GM19351 (cell line): Measurements from ENCODE around the gene PPM1B.
"Not testable (repeated sequence)": the region's sequence is repeated elsewhere in the genome, so short reads cannot be mapped to it uniquely, and the experiment has no call there.

Experiments used
- ATAC-seq: cut with Tn5 transposase; IDR thresholded peaks from one replicate; pipeline ENCODE4 v1.9.1; 2021; ENCODE audit warnings: mild to moderate bottlenecking, moderate library complexity; ENCODE audit not compliant: unreplicated experiment

The PPM1B gene

GRCh38 chr2:44155666-44156446 is 12.8 kb upstream of the PPM1B start:
- no peak for ATAC-seq

- no peak for ATAC-seq
These were observed 4.9 kb upstream of the PPM1B start for GRCh38 chr2:44163777-44164176.

GRCh38 chr2:44164617-44165016 is 4.1 kb upstream of the PPM1B start:
- ATAC-seq = no peak

DNA sequence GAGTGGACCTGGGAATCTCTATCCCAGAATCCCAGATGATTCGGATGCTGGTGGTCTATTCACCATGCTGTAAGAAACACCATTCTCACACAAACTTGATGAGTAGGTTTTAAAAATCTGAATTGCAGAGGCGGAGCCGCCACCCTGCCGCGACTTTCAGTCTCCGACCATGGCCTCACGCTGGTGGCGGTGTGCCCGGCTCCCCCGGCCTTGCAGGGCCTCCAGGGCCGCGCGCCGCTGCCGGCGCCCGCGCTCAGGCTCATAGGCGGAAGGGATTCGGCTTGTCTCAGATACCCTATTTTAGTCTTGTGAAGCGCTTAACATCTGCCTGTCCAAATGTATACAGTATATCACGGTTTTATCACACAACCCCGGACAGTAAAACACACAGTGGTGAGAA is 2.6 kb upstream of the PPM1B start:
- no peak for ATAC-seq

DNA sequence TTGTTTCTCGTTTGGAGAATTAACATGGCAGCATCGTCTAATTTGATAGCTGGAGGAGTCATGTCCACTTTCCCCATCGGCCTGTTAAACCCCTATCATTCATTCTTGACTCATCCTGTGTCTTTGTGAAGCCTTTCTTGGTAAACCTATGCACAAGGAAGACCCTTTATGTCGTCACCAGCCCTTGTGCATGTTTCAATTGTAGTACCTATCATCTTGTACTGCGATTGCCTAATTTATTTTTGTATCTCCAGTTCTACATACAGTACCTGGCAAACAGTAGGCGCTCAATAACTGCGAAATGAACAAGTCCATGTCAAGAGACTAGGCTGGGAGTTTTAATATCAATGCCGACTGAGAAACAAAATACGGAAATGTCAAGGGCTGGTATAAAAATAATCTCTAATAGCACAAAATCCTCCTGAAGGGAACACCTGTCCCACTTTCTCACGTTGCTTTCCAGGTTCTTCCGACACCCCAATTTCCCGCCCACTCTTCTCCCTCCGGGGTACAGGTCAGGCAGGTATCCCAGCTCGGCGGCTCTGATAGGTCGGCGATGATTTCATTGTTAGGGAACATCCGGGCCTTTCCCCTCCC is 1.3 kb upstream of the PPM1B start:
- ATAC-seq = no peak

DNA sequence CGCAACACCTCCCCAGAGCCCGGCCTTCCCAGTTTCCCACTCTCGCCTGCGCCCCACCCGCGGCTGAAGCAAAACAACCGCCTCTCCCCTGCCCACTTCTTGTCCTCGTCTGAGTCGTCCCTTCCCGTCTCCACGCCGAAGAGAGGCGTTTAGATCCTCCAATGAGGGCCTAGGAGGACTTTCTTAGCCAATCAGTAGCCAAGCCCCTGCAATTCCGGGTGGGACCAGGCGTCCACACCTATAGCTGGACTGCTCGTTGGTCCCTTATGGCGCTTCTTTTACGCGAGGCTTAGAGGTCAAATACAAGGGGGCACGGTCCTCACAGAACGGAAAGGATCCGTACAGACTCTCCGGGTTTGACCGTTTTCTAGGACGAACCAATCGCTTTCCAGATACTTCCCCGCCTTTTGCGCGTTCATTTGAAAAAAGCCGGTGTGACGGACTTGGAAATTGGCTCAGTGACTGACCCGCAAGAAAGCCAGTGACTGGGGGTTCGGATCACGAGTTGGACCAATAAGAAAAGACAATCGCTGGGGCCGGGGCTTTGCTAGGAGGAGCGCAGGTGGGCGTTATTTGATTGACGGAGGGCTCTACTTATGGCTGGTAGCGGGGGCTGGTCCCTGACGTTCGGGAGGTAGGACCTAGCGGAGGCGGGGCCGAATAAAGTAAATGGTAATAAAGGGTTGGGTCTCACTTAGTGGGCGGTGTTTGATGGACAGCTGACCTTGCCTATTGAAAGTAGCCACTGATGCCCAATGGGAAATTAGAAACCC is 581 bp upstream of the PPM1B start:
- ATAC-seq = peak; percentile 77

DNA sequence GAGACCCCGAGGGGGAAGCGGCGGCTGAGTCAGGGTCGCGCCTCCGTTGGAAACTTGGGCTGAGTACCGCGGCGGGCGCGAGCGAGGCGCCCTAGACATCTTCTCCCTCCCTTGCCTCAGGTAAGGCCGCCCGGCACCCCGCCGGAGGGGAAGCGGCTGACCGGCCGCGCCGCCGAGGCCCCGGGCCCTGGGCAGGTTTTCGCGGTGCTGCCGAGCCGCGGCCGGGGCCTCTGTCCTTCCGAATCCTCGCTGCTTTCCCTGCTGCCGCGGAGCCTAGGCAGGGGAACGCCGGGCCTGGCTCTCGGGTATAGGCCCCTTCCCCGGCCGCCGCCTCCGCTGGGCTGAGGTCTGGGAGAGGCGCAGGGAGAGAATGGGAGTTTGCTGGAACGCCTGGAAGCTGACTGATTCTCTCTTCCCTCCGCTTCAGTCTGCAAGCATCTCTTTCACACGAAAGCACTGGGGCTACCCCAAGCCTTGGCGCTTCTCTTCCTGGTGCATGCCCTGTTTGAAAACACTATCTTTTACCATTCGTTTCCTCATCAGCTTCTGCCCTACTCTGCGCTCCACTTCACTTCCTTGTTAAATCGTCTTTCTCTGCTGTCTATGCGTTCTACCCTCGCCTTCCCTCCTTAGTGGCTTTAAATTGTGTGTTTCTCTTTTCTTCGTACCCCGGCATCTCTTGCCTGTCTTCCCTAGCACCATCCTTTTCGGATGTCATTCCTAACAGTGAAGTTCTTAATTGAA is 652 bp downstream of the PPM1B start:
- peak; percentile 2 for ATAC-seq

DNA sequence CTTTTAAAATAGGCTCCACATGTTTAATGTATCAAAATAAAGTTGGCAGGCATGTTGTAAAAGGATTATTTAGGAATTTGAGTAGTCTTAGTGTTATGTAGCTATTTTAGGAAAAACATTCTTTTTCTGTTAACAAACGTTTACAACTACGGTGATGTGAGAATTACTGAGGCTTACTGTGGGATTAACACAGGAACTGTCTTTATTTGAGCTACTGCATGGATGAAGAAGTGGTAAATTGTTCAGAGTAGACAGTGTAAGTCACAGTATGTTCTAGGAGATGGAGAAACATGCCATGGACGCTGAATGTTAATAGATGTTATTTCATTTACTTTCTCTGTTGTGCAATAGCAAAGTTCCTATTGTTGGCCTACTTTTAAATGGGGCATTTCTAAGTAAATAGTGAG is 1.6 kb downstream of the PPM1B start:
- no peak for ATAC-seq

- ATAC-seq = no peak
These were observed 2.3 kb downstream of the PPM1B start for GRCh38 chr2:44171018-44171417.

DNA sequence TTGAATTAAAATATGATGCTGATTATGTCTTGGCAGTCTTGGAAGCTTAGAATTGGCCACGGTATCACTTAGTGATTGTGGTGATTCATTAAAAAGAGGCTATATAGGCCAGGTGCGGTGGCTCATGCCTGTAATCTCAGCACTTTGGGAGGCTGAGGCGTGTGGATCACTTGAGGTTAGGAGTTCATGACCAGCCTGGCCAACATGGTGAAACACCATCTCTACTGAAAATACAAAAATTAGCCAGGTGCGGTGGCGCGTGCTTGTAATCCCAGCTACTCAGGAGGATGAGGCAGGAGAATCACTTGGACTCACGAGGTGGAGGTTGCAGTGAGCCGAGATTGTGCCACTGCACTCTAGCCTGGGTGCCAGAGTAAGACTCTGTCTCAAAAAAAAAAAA is 2.8 kb downstream of the PPM1B start:
- ATAC-seq = not testable (repeated sequence)

- ATAC-seq = no peak
These were observed 3.9 kb downstream of the PPM1B start for GRCh38 chr2:44172576-44172975.

GRCh38 chr2:44178950-44179349 is 10.3 kb downstream of the PPM1B start:
- ATAC-seq = no peak

- no peak for ATAC-seq
These were observed 13.0 kb downstream of the PPM1B start for GRCh38 chr2:44181648-44182047.

DNA sequence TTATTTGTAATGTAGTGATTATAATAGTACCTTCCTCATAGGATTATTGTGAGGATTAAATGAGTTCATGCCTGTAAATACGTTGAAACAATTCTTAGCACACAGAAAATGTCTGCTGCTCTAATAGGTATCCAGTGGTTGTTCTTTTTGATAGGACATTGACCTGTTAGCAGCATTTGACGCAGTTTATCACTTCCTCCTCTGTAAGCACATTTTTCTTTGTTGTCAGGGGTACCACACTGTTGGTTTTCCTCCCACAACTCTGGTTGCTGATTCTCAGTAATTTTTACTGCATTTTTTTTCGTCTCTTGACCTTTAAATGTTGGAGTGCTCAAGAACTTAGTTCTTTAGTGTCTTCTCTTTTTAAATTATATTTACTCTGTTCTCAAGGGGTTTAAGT is 15.4 kb downstream of the PPM1B start:
- no peak for ATAC-seq

DNA sequence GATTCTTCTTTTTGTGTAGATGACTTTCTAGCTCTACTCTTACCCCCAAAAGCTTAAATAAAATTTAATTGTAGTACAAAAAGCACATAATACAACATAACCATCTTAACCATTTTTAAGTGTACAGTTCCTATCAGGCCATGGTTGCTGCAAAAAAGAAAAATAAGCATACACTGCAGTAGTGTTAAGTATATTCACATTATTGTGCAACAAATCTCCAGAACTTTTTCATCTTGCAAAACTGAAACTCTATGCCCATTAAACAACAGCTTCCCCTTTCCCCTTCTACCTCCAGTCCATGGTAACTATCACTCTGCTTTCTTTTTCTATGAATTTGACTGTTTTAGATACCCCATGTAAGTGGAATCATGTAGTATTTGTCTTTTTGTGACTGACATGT is 18.1 kb downstream of the PPM1B start:
- no peak for ATAC-seq

DNA sequence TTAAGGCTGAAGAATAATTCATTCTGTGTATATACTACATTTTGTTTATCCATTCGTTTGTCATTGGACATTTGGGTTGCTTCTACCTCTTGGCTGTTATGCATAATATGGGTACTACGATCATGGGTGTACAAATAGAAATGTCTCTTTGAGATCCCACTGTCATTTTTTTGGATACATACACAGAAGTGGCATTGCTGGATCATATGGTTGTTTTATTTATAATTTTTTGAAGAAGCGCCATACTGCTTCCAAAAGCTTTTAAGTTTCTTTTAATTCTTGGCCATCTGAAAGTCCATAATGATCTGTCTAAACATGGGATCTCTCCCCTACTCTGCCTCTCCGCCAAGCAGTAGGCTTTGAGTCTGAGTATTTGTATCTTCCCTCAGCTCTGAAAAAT is 18.6 kb downstream of the PPM1B start:
- no peak for ATAC-seq

DNA sequence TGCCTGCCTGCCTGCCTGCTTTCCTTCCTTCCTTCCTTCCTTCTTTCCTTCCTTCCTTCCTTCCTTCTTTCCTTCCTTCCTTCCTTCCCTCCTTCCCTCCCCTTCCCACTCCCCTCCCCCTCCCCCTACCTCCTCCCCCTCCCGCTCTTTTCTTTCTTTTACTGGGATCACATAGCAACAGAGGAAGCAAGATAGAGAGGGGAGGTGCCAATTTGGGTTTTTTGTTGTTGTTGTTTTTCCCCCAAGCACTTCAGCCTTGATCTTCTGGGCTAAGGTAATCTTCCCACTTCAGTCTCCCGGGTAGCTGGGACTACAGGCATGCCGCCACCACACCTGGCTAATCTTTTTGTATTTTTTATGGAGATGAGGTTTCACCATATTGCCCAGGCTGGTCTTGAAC is 20.0 kb downstream of the PPM1B start:
- ATAC-seq = no peak

GRCh38 chr2:44189104-44189503 is 20.4 kb downstream of the PPM1B start:
- peak; percentile 59 for ATAC-seq

DNA sequence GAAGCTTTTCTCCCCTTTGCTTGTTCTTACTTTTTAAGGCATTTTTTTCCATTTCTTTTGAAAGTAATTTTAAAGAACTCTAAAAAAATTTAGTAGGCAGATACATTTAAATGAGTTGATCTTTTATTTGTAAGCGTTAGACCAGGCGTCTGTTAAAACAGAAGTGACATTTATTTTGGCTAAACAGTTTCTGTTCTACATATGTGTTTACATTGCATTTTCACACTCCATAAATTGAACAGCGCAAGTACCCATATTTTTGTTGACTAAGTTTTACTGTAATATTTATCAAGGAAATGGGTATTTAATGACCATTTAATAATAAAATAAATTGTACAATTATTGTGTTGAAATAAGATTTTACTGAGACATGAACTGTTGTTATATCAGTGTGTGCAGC is 21.9 kb downstream of the PPM1B start:
- no peak for ATAC-seq

- peak; percentile 86 for ATAC-seq
These were observed 23.1 kb downstream of the PPM1B start for GRCh38 chr2:44191739-44192138.

DNA sequence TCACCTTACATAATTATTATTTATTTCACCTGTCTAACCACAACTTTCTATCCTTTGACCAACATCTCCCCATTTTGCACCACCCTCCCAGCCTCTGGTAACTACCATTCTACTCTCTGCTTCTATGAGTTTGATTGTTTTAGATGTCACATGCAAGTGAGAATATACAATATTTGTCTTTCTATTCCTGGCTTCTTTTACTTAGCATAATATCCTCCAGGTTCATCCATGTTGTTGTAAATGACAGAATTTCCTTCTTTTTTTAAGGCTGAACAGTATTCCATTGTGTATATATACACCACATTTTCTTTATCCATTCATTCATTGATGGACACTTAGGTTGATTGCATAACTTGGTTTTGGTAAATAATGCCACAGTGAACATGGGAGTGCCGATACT is 24.0 kb downstream of the PPM1B start:
- no peak for ATAC-seq
